Activated T-cell treated with anti-CD3 and anti-CD28 coated beads, Interleukin-2, amount 50 U/mL, for 24 hours (primary cell): ENCODE data around the gene TPGS1.
A peak's percentile ranks its signal among the peaks of the same experiment; 100 is the strongest.

Experiments used
- DNase-seq: peaks from one replicate; pipeline ENCODE4 v3.0.0-alpha.2; 2020
- H3K27ac Mint-ChIP-seq: 2 replicates; pipeline ENCODE4 v1.8.0; 2020; ENCODE audit warnings: mild to moderate bottlenecking, mixed read lengths
- H3K27me3 Mint-ChIP-seq: 2 replicates; pipeline ENCODE4 v1.8.0; 2020; ENCODE audit warnings: mixed read lengths
- H3K36me3 Mint-ChIP-seq: 2 replicates; pipeline ENCODE4 v1.8.0; 2020; ENCODE audit warnings: low read depth, mixed read lengths
- H3K4me1 Mint-ChIP-seq: 2 replicates; pipeline ENCODE4 v1.8.0; 2020; ENCODE audit warnings: low read depth, mixed read lengths
- H3K4me3 Mint-ChIP-seq: 2 replicates; pipeline ENCODE4 v1.8.0; 2020; ENCODE audit warnings: mild to moderate bottlenecking, moderate library complexity, mixed read lengths
- H3K9me3 Mint-ChIP-seq: 2 replicates; pipeline ENCODE4 v1.8.0; 2020; ENCODE audit warnings: mixed read lengths

The TPGS1 gene

DNA sequence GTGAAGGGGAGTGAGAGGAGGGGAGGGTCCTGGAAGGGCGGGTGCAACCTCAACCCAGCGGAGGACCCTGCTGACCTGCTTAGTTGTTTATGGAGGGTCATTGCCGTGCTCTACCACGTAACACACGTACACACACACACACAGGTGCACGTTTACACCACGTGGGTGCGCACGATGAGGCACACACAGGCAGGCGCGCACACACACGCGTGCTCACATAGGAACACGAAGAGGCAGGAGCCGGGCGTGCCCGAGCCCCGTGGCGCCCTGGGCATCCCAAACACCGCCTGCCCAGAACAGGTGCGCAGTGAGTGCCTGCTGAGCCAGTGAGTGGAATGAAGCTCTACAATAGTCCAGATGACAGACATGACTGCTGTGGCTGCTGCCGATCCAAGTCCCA lies 22.2 kb upstream of the TPGS1 start:
- Mint-ChIP-seq H3K4me1 (peaks cover 8% of the 10 kb centered on the region), H3K36me3 (no peaks in the 10 kb centered on the region), H3K4me3 (no peak overlapping the region), H3K27ac (no peak overlapping the region), H3K27me3 (peaks cover 26% of the 10 kb centered on the region), H3K9me3 (peaks cover 10% of the 10 kb centered on the region)
- DNase-seq, result no peak

DNA sequence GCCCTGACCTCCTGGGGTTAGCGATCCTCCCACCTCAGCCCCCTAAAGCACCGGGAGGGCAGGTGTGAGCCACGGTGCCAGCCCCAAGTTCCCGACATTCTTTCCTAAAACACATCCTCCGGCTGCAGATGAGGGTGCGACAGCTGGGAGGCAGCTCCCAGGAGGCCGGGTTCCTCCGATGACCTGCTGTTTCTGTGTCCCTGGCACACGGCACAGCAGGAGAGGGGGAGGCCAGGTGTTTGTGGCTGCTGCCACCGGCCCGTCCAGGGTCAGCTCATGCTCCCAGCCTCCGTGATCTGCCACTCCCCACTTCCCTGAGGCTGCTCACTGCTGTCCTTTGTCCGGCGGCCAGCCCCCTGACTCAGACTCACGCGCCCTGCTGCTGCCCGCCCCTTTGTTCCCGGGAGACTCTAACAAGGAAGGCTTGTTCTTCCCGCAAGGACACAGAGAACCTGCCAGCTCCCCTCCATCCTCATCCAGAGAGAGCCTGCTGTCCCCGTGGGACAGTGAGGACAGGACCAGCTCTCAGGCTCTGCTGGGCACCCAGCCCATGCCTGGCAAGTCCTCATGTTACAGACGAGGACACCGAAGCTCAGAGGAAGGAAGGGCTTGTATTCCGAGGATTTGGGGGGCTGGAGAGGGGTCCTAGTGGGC lies 21.6 kb upstream of the TPGS1 start:
- H3K27me3 Mint-ChIP-seq, result peaks cover 26% of the 10 kb centered on the region
- H3K4me3 Mint-ChIP-seq, result no peak overlapping the region
- H3K9me3 Mint-ChIP-seq, result peaks cover 4% of the 10 kb centered on the region
- H3K4me1 Mint-ChIP-seq, result peaks cover 6% of the 10 kb centered on the region
- no peak for DNase-seq
- no peaks in the 10 kb centered on the region for H3K36me3 Mint-ChIP-seq
- H3K27ac Mint-ChIP-seq, result peak overlapping the region; percentile 15

DNA sequence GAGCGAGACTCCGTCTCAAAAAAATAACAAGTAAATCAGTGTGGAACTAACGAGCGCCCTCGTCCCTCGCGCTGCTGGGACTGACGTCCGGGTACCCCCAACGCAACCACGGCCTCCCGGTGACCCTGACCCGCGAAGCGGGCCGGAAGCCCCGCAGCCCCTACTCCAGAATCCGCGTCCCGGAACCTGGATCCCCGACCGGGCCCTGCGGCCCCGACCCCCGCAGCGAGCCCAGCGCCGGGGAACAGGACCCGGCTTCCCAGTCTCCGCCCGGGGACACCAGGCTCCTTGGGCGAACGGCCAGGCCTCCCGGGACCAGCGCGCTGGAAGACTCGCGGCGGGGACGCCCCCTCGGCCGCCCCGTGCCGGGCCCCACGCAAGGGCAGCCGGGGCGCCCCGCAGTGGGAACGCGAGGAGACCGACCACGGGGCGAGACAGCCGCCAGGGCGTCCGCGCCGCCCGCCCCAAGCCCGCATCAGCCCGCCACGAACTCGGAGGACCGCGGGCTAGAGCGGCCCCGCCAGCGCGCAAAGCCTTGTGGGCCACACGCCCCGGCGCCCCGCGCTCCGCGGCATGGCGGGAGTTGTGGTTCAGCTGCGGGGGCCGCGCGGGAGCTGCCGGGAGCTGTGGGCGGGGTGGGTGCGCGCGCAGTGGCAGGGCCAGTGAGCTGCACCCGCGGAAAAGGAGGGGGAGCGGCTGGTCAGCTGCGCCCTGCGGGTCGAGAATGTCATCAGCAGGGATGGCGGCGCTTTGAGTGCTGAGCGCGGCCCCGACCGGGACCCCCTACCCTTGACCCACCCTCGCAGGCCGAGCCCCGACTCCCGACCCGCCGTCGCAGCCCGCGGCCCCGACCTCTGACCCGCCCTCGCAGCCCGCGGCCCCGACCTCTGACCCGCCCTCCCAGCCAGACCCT lies 18.5 kb upstream of the TPGS1 start:
- Mint-ChIP-seq H3K9me3 (no peaks in the 10 kb centered on the region), H3K4me1 (peaks cover 7% of the 10 kb centered on the region), H3K27me3 (peaks cover 25% of the 10 kb centered on the region), H3K27ac (peak overlapping the region; percentile 90), H3K4me3 (peak overlapping the region; percentile 81), H3K36me3 (no peaks in the 10 kb centered on the region)
- DNase-seq, result peak; percentile 95

DNA sequence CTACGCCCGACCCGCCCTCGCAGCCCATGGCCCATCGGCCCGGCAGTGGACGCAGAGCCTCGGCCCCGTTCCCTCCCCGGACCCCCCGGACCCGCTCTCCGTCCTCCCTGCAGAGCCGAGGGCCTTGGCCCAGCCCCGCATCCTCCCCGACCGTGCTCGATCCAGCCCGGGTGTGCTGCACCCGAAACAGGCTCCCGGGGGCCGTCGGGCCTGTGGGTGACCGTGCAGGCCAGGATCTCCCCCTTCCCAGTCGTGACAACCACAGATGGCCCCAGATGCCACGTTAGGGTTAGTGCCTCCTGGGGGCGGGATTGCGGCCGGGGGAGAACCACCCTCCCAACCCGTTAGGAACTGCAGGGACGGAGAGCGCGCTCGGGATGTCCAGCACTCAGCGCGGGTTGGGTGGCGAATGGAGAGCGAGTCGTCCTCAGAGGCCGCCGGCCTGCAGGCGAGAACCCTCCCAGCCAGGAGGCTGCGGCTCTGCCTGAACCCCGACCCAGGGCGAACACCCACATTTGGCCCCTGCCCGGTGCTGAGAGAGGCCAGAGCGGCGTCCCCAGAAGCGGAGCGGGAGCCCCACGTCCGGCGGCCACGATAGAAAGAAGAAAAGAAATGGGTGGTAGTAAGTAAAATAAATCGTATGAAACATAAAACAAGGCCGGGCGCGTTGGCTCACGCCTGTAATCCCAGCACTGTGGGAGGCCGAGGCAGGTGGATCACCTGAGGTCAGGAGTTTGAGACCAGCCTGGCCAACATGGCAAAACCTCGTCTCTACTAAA lies 17.7 kb upstream of the TPGS1 start:
- no peak for DNase-seq
- peak overlapping the region; percentile 71 for H3K27ac Mint-ChIP-seq

DNA sequence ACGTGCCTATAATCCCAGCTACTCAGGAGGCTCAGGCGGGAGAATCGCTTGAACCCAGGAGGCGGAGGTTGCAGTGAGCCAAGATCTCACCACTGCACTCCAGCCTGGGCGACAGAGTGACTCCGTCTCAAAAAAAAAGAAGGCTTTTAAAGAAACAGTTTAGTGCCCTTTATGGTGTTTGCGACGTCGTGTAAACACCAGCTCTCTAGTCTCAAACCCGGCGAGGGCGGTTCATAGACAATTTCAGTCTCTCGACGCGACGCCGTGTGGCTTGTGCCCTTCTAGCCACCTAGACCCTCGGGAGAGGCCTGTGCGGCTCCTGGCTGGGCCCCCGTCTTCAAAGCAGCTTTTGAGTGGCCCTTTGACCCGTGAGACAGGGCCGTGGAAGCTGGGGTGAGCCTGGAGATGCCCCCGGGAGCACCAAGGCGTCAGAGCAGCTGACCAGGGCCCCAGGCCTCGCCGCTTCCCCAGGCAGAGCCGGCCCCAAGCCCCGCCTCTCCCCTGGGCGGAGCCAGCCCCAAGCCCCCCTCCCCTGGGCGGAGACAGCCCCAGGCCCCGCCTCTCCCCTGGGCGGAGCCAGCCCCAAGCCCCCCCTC lies 16.1 kb upstream of the TPGS1 start:
- Mint-ChIP-seq H3K36me3 (no peaks in the 10 kb centered on the region), H3K9me3 (no peaks in the 10 kb centered on the region), H3K4me1 (peaks cover 7% of the 10 kb centered on the region), H3K27me3 (peaks cover 15% of the 10 kb centered on the region), H3K27ac (no peak overlapping the region), H3K4me3 (no peak overlapping the region)
- DNase-seq, result no peak

More for the DNA sequence above, 17.7 kb upstream of the TPGS1 start:
- peaks cover 20% of the 10 kb centered on the region for H3K27me3 Mint-ChIP-seq
- H3K4me1 Mint-ChIP-seq, result peaks cover 7% of the 10 kb centered on the region
- peak overlapping the region; percentile 74 for H3K4me3 Mint-ChIP-seq
- H3K9me3 Mint-ChIP-seq, result no peaks in the 10 kb centered on the region
- no peaks in the 10 kb centered on the region for H3K36me3 Mint-ChIP-seq

DNA sequence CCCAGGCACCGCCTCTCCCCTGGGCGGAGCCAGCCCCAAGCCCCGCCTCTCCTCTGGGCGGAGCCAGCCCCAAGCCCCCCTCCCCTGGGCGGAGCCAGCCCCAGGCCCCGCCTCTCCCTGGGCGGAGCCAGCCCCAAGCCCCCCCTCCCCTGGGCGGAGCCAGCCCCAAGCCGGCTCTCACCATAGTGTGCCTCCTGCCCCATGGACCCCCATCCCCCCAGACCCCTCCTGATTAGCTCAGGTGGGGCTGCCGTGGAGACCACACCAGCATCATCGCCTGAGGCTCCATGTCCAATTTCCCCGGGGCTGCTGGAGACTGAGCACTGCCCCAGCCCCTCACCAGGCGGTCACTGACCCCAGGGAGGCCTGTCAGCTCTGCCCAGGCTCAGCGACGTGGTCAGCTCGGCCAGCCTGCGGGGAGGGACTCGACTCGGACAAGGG lies 15.2 kb upstream of the TPGS1 start:
- no peak overlapping the region for H3K27ac Mint-ChIP-seq
- no peak for DNase-seq
- no peak overlapping the region for H3K4me3 Mint-ChIP-seq
- peaks cover 7% of the 10 kb centered on the region for H3K4me1 Mint-ChIP-seq
- H3K9me3 Mint-ChIP-seq, result no peaks in the 10 kb centered on the region
- H3K36me3 Mint-ChIP-seq, result no peaks in the 10 kb centered on the region
- peaks cover 12% of the 10 kb centered on the region for H3K27me3 Mint-ChIP-seq

DNA sequence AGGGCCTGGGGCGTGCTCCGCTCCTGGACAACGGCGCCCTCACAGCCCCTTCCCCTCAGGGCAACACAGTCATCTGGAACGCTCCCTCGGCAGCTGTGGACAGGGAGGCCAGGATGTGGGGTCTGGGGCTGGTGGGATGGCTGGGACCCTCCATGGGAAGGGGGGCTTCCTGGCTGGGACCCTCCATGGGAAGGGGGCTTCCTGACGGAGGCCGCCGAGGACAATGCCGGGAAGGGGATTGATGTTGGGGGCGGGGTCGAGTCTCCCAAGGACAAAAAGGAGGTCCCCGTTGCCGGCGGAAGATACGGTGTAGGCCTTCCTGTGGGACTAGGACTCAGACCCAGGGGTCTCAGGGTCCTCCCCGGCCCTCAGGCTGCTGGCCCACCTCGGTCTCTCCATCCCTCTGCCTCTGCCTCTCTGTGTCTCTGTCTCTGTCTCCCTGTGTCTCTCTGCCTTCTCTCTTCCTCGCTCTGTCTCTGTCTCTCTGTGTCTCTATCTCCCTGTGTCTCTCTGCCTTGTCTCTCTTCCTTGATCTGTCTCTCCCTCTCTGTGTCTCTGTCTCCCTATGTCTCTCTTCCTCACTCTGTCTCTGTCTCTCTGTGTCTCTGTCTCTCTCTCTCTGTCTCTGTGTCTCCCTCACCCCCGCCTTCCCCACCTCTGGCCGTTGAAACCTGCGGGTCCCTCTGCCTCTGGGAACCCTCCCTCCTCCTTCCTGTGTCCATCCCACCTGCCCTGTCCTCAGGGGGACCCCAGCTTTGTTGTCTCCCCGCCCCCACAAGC lies 13.7 kb upstream of the TPGS1 start:
- H3K4me1 Mint-ChIP-seq, result peaks cover 4% of the 10 kb centered on the region

DNA sequence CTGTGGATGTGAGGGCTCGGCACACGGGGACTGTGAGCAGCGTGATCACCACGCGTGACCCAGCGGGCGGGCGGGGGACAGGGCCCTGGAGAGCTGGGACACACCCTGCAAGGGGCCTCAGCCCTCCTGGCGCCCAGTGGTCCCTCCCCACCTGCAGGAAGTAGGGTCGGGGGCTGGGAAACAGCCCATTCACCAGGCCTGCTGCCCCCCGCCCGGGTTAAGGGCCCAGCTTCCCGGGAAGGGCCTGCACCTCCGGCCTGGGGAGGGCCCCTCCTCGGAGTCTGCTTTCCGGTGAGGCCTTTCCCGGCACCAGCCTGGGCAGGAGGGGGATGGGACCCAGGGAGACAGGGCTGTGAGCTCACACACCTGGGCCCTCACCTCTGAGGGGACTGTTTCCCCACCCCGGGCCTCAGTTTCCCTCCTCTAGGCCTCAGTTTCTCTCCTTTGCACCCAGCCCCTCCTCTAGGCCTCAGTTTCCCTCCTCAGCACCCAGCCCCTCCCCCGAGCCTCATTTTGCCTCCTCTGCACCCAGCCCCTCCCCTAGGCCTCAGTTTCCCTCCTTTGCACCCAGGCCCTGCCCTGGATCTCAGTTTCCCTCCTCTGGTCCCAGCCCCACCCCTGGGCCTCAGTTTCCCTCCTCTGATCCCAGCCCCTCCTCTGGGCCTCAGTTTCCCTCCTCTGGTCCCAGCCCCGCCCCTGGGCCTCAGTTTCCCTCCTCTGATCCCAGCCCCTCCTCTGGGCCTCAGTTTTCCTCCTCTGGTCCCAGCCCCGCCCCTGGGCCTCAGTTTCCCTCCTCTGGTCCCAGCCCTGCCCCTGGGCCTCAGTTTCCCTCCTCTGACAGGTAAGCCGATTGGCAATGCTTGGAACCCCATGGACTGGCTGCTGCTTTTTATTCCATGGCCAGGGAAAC lies 12.9 kb upstream of the TPGS1 start:
- Mint-ChIP-seq H3K4me1 (peaks cover 5% of the 10 kb centered on the region), H3K27ac (no peak overlapping the region), H3K4me3 (no peak overlapping the region), H3K9me3 (no peaks in the 10 kb centered on the region), H3K36me3 (no peaks in the 10 kb centered on the region), H3K27me3 (peaks cover 23% of the 10 kb centered on the region)
- no peak for DNase-seq

More for the DNA sequence above, 13.7 kb upstream of the TPGS1 start:
- Mint-ChIP-seq H3K27ac (peak overlapping the region; percentile 2), H3K27me3 (peaks cover 18% of the 10 kb centered on the region), H3K9me3 (no peaks in the 10 kb centered on the region), H3K4me3 (no peak overlapping the region), H3K36me3 (no peaks in the 10 kb centered on the region)
- DNase-seq, result no peak

DNA sequence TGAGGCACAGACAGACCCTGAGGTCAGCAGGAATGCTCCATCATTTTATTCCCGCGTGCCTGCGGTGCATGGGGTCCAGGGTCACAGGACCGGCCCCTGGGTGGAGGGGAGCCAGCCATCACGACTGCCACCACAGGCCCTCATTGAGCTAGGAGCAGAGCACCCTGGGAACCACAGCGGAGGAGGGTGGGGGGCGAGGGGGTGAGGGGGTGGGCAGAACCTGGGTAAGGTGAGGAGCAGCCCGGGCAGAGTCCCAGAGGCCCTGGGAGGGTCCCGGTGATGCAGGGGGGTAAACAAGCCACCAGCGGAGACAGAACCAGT lies 12.3 kb upstream of the TPGS1 start:
- Mint-ChIP-seq H3K4me1 (peaks cover 3% of the 10 kb centered on the region), H3K9me3 (no peaks in the 10 kb centered on the region), H3K27me3 (peaks cover 26% of the 10 kb centered on the region), H3K27ac (no peak overlapping the region), H3K36me3 (no peaks in the 10 kb centered on the region), H3K4me3 (no peak overlapping the region)
- no peak for DNase-seq

DNA sequence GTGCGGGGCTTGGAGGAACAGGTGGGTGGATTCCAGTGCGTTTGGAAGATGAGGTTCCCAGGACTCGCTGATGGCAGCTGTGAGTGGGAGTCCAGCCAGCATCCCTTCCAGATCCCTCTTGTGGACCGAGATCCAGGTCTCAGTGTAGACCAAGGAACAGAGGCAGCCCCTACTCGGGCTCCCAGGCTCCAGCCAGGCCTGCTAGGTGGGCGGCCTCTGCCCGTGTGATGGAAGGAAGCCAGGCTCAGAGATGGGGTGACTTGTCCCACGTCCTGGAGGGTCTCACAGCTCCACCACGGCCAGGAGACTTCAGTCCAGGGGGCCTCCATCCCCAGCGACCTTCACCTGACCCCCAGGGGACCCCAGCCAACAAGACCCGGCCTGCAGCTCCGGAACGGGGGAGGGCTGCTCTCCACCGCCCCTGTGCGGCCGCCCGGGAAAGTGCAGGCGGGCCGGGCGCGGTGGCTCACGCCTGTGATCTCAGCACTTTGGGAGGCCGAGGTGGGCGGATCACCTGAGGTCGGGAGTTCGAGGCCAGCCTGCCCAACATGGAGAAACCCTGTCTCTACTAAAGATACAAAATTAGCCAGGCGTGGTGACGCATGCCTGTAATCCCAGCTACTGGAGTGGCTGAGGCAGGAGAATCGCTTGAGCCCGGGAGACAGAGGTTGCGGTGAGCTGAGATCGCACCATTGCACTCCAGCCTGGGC lies 11.7 kb upstream of the TPGS1 start:
- Mint-ChIP-seq H3K27ac (no peak overlapping the region), H3K9me3 (no peaks in the 10 kb centered on the region), H3K4me3 (no peak overlapping the region), H3K36me3 (no peaks in the 10 kb centered on the region), H3K27me3 (peaks cover 26% of the 10 kb centered on the region), H3K4me1 (peaks cover 3% of the 10 kb centered on the region)
- DNase-seq, result peak; percentile 68

DNA sequence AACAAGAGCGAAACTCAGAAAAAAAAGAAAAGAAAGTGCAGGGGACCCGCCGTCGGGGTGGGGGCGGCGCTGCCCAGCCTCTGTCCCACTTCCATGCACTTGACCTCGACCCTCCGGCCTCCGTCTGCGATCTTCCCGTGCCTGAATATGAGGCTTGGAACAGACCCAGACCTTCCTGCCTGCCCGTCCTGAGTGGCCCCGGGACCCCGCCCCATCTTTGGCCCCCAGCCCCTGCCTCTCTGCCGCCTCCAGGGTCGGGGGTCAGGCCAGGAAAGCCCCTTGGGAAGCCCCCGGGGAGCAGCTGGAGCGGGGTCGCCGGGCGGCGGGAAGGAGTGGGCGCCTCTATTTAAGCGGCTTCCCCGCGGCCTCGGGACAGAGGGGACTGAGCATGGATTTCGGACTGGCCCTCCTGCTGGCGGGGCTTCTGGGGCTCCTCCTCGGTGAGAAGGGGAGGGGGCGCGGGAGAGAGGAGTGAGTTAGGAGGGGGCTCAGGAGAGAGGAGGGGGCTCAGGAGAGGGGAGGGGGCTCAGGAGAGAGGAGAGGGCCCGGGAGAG lies 11.1 kb upstream of the TPGS1 start, which contains the start of gene MADCAM1:
MADCAM1 (plus strand) TSS at position 375 of the 554 bp plus-strand sequence; CDS start at position 389, 14 bp downstream.
- Mint-ChIP-seq H3K4me1 (peaks cover 3% of the 10 kb centered on the region), H3K36me3 (no peaks in the 10 kb centered on the region), H3K4me3 (no peak within 1 kb of the TSS), H3K27ac (no peak within 1 kb of the TSS), H3K9me3 (no peaks in the 10 kb centered on the region), H3K27me3 (peaks cover 26% of the 10 kb centered on the region)
- no peak for DNase-seq

DNA sequence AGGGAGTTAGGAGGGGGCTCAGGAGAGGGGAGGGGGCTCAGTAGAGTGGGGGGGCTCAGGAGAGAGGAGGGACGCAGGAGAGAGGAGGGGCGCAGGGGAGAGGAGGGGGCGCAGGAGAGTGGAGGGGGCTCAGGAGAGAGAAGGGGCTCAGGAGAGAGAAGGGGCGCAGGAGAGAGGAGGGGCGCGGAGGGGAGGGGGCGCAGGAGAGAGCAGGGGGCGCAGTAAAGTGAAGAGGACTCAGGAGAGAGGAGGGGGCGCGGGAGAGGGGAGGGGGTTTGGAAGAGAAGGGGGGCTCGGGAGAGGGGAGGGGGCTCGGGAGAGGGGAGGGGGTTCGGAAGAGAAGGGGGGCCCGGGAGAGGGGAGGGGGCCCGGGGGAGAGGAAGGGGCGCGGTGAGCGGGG lies 10.3 kb upstream of the TPGS1 start:
- no peak for DNase-seq
- Mint-ChIP-seq H3K9me3 (no peaks in the 10 kb centered on the region), H3K27me3 (peaks cover 26% of the 10 kb centered on the region), H3K4me1 (peaks cover 3% of the 10 kb centered on the region), H3K4me3 (no peak overlapping the region), H3K27ac (no peak overlapping the region), H3K36me3 (no peaks in the 10 kb centered on the region)
